ENCODE measurements around the gene HRH3. TPM values are rescaled to one million over a fixed set of nuclear protein-coding genes. Genes with fewer than 3 reads are reported as not detected.

HRH3 gene
- total RNA-seq, 4 donors from 2014 or later, result not detected

DNA sequence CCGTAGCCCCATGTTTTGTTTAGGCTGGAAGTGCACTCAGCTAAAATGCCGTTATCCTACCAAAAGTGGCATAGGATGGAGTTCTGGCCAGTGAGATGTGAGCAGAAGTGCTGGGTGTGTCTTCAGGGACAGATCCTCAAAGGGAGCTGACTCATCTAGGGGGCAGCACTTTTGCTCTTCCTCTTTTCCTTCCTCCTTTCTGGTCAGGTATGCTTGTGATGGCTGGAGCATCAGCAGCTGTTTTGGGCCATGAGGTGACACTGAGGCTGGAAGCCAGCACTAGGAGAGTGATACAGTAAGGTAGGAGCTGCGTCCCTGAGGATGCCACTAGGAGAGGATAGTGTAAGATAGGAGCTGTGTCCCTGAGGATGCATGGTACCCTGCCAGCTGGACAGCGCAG lies 13.6 kb upstream of the HRH3 start:
- TF ChIP-seq, protein P1, sequence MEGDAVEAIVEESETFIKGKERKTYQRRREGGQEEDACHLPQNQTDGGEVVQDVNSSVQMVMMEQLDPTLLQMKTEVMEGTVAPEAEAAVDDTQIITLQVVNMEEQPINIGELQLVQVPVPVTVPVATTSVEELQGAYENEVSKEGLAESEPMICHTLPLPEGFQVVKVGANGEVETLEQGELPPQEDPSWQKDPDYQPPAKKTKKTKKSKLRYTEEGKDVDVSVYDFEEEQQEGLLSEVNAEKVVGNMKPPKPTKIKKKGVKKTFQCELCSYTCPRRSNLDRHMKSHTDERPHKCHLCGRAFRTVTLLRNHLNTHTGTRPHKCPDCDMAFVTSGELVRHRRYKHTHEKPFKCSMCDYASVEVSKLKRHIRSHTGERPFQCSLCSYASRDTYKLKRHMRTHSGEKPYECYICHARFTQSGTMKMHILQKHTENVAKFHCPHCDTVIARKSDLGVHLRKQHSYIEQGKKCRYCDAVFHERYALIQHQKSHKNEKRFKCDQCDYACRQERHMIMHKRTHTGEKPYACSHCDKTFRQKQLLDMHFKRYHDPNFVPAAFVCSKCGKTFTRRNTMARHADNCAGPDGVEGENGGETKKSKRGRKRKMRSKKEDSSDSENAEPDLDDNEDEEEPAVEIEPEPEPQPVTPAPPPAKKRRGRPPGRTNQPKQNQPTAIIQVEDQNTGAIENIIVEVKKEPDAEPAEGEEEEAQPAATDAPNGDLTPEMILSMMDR (IDR thresholded peaks at IDR 0.05; ENCODE audit: low read depth), result no peak

- TF ChIP-seq, protein P1 (IDR thresholded peaks at IDR 0.05; ENCODE audit: low read depth), result no peak
Measured at GRCh38 chr20:62232770-62233645, 12.9 kb upstream of the HRH3 start.

DNA sequence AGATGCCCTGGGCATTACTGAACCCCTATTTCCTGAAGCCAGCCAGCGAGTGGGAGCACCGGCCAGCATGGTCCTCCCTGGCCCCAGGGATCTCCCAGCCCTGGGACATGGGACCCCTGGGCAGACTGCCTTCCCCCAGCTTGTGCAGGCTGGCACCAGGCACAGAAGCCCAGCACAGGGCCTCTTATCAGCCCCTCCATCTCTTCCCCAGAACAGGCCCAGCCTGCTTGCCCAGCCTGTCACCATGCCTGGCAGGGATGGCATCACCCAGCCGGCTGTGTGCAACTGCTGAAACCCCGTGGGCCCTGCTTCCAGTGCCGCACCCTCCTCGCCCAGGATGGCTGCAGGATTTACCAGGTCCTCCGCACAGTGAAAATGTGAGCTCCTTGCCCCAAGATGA lies 12.1 kb upstream of the HRH3 start:
- TF ChIP-seq, protein P1 (IDR thresholded peaks at IDR 0.05; ENCODE audit: low read depth), result no peak

DNA sequence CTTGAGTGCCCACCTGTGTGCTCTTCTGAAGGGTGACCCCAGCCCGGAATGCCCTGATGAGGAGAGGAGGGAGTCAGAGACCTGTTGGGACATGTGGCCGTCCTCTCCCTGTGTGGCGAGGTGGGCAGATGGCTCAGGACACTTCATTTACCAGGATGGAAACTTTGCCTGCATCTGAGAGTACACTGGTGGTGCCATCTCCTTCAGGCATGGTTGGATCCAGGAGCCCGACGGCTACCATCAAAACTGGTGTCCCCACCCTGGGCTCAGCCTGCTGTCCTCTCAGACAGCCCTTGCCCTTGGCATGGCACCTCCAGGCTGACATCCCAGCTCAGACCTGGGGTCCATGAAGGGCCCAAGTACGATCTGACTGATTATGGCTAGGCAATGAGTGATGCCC lies 11.2 kb upstream of the HRH3 start:
- TF ChIP-seq, protein P1 (IDR thresholded peaks at IDR 0.05; ENCODE audit: low read depth), result no peak

DNA sequence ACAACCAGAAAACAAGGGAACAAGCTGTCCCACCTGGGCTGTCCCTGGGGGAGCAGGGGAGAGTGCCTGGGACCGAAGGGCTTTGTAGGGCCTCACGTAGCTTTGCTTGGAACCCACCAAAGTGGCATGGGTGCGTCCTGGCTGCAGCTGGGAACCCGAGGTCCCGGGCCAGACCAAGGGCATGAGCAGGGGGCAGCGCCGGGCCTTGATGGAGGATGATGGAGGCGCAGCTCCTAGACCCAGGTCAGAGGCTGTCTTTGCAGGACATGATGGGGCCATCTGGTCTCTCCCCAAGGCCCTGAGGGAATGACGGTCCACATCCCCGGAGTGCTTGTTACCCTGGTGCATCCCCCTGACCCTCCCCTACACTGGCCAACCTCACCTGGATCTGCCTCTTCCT lies 10.6 kb upstream of the HRH3 start:
- TF ChIP-seq, protein P1 (IDR thresholded peaks at IDR 0.05; ENCODE audit: low read depth), result no peak

GRCh38 chr20:62230276-62230675 lies 10.2 kb upstream of the HRH3 start:
- TF ChIP-seq, protein P1 (IDR thresholded peaks at IDR 0.05; ENCODE audit: low read depth), result no peak

DNA sequence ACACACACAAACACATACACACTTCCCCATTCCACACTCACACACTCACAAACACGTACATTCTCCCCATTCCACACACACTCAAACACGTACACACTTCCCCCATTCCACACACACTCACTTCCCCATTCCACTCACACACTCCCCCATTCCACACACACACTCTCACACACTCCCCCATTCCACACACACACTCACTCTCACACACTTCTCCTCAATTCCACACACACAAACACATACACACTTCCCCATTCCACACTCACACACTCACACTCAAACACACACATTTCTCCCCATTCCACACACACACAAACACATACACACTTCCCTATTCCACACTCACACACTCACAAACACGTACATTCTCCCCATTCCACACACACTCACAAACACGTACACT lies 9.6 kb upstream of the HRH3 start:
- TF ChIP-seq, protein P1 (IDR thresholded peaks at IDR 0.05; ENCODE audit: low read depth), result no peak

All from subcutaneous adipose tissue (tissue), 4 donors.